HG02763 (cell line): ENCODE measurements around the gene FSD1L.
"Not testable (repeated sequence)": the region's sequence is repeated elsewhere in the genome, so short reads cannot be mapped to it uniquely, and the experiment has no call there.

Experiments
- ATAC-seq: cut with Tn5 transposase; IDR thresholded peaks from one replicate; pipeline ENCODE4 v1.9.1; 2021; ENCODE audit warnings: mild to moderate bottlenecking, moderate library complexity; ENCODE audit not compliant: unreplicated experiment

FSD1L gene

GRCh38 chr9:105541838-105542237, 94.0 kb downstream of the FSD1L start:
- peak; percentile 91 for ATAC-seq

DNA sequence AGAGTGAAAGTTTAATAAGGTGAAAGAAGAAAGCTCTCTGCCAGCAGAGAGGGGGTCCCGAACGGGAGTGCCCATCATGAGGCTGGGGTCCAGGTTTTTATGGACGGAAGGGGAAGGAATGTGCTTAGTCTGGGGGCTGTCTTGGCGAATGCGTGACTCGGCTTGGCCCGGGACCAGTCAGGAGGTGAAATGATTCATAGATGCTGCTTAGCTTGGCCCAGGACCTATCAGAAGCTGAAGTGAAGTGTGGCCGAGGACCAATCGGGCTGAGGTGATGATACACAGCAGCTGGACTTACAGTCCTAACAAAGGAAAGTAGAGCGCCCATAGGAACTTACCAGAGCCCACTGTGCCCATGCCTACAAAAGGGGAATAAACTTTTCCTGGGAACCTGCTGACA, 106.2 kb downstream of the FSD1L start:
- no peak for ATAC-seq

GRCh38 chr9:105557804-105558610, 110.2 kb downstream of the FSD1L start, which contains the start of gene FKTN:
Gene FKTN (plus strand): TSS chr9:105558131. CDS start chr9:105575033, 16,902 bp downstream.
- peak; percentile 99 for ATAC-seq

DNA sequence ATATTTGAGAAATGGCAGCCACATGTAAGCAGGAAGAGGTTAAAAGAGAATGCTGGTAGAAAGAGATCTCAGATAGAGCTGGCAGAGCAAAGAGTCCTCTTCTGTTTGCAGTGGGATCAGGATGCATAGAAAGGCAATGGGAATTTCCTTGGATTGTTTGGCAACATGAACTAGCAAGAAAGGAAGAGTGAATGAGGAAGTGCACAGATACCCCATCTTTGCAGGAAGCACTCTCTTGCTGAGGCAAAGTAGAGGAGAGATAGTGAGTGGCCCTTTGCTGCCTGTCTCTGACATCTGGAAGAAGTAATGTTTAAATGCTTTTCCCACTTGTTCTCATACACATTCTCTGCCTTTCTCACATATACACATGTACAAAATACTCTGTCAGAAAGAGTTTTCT, 124.6 kb downstream of the FSD1L start:
- ATAC-seq, result no peak

GRCh38 chr9:105579952-105580351, 132.1 kb downstream of the FSD1L start:
- ATAC-seq, result not testable (repeated sequence)

DNA sequence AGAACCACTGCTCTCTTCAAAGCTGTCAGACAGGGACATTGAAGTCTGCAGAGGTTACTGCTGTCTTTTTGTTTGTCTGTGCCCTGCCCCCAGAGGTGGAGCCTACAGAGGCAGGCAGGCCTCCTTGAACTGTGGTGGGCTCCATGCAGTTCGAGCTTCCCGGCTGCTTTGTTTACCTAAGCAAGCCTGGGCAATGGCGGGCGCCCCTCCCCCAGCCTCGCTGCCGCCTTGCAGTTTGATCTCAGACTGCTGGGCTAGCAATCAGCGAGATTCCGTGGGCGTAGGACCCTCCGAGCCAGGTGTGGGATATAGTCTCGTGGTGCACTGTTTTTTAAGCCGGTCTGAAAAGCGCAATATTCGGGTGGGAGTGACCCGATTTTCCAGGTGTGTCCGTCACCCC, 133.7 kb downstream of the FSD1L start:
- not testable (repeated sequence) for ATAC-seq

GRCh38 chr9:105593145-105593544, 145.3 kb downstream of the FSD1L start:
- ATAC-seq, result no peak
